ENCODE measurements around the gene TTC23.
"Not testable (repeated sequence)": the region's sequence is repeated elsewhere in the genome, so short reads cannot be mapped to it uniquely, and the experiment has no call there.

Gene TTC23

DNA sequence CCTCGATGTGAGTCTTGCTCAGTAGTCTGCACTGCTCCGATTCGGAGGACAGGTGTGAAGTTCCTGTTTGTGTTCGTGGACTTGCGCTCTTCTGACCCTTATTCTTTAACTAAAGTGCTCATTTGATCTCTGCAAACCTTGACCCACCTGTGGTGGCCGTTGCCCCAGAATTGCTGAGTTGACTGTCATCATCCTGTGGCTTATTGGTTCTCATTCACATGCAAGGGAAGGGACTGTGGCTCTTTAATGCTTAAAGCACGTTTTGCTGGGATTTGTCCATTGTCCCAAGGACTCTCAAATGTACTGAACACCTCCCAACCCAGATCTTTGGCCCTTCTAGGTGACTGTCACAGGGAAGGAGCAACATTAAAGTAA lies 131.1 kb downstream of the TTC23 start:
- no peak for DNase-seq

DNA sequence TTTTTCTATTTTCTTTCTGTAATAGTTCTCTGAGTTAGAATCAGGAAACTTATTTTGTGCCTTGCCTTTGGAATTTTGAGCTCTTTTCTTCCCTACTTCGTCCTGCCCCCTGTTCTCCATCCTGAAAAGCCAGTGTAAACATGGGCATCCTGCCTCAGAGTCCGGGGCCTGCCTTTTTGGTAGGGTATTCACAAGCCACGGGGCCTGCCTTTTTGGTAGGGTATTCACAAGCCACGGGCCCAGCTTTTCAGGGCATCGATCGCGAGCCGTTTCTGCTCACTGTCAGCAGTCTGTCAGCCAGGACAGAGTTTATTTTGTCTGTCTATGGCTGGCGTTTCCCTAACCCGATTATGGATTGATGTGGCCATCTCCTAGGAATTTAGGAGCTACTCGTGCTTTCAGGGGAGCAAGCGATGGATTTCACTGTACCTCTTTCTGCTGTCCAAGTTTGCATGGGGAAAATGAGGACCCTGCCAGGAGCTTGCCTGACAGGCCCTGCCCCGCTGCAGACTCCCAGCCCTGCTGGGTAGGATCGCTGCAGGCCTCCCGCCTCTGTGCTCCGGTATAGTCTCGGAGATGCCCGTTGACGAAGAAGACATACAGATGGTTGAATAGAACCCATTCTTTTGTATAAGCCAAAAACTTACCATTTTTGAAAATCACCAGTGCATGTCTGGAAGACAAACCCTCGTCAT lies 131.7 kb downstream of the TTC23 start:
- no peak for DNase-seq

DNA sequence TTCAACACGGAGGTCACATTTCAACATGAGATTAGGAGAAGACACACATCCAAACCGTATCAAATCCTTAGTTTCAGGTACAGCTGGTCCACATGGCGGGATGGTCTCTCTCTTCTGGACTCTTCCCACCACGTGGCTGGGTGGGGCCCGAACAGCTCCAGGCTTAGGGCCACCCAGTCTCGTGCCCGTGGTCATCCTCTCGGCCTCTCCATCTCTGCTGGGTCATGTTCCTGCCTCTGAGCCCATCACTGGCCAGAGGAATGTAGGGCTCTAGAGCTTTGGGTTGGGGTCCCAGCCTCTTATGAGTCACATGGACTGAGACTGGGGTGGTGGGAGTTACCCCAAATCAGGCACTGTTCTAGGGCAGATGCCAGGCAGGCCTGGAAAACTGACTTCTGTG lies 132.3 kb downstream of the TTC23 start:
- no peak for DNase-seq

DNA sequence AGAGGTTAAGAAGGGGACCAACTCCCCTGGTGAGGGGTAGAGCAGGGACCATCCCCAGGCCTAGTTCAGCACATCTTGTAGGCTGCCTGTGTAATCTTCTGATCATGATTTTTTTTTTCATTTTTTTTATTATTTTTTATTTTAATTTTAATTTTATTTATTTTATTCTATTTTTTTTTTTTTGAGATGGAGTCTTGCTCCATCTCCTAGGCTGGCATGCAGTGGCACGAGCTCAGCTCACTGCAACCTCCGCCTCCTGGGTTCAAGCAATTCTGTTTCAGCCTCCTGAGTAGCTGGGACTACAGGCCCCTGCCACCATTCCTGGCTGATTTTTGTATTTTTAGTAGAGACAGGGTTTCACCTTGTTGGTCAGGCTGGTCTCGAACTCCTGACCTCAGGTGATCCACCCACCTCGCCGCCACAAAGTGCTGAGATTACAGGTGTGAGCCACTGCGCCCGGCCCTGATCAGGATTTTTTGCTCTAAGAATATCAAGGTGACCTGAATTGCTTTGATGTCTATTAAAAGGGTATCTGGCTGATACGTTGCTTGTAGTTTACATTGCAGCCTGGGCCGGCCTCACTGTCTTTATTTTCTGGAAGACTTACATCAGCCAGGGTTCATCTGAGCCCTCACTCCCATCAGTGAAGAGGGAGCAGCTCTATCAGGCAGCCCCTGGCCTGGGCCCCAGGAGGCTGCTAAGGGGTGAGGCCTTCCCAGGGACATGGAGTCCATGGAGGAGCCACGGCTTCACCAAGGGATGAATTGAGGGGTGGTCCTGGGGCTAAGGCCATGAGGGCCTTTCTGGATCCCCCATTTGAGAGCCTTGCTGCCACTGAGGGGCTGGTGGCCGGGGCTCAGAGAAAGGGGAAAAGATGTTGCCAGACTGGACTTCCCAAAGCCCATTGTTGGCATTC lies 133.8 kb downstream of the TTC23 start:
- no peak for DNase-seq

DNA sequence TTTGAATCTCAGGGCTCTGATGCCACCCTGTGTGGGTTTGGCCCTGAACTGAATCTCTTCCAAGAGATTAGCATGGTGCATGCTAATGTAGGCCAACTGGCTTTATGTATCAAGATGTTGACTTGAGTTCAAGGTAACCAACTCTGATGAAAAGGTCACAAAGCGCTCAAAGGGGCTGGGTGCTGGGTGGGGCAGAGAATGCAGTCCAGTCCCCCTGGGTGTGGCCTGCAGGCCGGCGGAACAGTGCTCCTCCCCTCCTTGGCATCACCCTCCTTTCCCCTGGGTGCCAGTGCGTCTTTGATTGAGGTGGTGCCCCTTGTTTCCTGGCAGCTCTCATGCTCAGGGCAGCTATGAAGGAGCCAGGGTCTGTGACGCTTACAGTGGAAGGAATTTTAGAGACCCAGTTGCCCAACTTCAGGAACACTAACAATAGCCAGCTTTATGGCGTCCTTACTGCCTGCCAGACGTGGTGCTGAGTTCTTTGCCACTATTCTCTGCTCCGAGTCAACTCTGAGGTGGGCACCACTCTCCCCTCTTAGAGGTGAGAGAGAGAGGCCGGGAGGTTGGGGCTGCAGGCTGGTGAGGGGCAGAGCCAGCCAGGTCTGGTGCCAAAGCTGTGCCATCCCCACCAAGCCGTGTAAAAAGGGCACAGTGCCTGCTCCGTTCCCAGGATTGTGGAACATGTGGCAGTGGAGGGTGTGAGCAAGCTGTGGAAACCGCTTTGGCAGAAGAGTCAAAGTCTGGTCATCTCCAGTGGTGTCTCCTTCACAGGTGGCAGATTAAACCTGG lies 134.7 kb downstream of the TTC23 start:
- DNase-seq = no peak

DNA sequence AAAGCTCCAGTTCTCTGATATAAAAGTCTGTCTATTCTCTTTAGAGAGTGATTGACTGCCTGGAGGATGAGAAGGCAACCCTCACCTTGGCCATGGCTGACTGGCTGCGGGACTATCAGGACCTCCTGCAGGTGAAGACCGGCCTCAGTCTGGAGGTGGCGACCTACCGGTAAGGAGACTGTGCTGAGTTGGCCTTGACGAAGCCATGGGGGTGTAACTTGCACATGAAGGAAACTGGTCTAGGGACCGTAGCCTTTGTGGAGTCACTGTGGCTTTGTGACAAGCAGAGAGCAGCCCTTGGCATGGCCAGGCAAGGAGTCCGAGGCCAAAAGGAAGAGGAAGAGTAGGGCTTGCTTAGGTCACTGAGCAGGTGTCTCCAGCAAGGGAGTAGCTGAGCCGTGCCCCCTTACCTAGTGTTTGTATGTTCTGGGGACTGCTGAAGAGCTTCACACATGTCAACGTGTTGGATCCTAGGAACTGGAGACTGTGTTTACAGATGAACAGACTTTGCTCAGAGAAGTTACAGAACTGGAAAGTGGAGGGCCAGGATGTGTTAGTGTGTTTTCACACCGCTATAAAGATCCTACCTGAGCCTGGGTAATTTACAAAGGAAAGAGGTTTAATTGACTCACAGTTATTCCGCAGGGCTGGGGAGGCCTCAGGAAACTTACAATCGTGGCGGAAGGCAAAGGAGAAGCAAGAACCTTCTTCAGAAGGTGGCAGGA lies 135.7 kb downstream of the TTC23 start:
- no peak for DNase-seq

DNA sequence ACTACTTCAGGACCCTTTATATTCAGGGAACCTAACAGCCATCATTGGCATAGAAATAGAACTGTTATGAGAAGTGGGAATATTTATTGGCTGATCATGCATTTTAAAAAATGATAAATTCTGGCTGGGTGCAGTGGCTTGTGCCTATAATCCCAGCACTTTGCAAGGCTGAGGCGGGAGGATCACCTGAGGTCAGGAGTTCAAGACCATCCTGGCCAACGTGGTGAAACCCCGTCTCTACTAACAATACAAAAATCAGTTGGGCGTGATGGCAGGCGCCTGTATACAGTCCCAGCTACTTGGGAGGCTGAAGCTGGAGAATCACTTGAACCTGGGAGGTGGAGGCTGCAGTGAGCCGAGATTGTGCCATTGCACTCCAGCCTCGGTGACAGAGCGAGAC lies 137.7 kb downstream of the TTC23 start:
- not testable (repeated sequence) for DNase-seq

DNA sequence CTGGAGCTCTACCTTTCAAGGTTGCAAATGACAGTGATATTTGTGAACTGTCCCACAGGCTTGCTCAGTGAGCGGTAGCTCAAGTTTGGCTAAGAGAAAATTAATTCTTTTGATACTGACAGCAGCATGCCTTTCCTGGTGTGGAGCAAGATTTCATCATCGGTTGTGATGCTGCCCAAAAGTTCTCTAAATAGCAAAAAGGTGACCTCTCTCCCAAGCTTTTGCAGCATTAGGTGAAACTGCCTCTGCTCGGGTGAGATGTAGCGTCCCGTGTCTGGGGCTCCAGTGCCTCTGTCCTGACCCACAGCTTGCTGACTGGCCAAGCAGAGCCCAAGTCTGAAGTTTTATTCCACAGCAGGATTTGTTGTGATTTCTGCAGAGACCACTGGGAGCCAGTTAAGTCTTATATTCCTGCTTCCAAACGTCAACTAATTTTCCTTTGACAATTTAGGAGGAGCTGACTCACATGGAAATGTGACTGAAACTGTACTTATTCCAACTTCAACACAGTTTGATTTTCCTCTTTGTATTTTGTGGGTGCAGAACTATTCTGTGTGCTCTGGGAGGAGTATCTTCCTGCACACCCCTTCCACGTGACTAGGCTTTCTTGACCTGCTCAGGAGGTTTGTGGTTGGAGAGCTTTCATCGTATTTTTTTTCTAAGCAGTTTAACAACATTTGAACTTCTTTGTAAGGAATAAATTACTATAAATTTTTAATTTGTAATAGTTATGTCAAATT lies 138.6 kb downstream of the TTC23 start:
- DNase-seq = no peak

DNA sequence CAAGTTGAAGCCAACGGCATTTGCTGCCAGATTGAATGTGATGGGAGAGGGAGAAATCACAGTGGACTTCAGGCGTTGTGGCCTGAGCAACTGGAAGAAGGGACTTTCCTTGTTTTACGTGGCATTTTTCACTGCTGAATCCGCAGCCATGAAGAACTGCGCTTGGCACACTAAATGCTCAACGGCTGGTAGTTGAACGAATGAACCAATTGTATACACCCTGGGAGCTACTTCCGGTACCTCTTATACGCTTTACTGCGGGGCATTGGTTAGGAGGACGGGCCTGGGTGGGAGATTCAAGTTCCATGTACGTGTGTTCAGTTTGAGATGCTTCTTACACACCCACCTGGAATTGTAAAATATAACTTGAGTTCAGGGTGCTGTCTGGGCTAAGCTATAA lies 139.3 kb downstream of the TTC23 start:
- no peak for DNase-seq

DNA sequence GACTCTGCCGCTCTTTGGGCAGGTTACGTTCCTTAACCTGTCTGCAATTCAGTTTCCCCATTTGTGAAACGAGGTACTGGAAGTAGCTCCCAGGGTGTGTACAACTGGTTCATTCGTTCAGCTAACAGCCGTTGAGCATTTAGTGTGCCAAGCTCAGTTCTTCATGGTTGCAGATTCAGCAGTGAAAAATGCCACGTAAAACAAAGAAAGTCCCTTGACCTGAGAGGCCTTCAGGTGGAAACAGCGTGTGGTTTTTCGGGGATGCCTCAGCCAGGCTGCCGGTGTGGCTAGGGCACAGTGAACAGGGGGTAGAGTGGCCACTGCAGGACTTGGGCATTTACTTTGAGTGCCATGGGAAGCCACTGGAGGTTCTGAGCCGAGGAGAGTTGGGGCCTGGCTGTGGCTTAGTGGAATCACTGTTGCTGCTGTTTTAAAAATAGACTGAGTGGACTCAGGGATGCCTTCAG lies 139.8 kb downstream of the TTC23 start:
- DNase-seq = no peak

DNA sequence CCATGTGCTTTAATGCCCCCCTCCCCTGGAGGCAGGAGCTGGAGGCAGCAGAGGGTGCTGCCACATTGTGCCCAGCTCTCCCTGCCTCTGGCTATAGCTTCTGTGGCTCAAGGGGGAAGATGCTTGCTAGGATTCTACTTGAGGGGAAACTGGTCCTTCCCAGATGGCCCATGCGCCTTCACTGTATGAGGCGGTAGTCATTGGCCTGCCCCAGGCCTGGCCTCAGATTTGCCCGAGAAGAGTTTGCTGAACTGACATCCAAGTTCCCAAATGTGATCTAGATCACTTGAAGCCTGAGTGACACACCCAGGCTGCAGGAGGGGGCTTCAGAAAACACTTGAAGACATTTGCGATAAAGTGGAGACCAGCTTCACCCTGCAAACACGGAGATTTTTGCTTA lies 140.4 kb downstream of the TTC23 start:
- DNase-seq = no peak

DNA sequence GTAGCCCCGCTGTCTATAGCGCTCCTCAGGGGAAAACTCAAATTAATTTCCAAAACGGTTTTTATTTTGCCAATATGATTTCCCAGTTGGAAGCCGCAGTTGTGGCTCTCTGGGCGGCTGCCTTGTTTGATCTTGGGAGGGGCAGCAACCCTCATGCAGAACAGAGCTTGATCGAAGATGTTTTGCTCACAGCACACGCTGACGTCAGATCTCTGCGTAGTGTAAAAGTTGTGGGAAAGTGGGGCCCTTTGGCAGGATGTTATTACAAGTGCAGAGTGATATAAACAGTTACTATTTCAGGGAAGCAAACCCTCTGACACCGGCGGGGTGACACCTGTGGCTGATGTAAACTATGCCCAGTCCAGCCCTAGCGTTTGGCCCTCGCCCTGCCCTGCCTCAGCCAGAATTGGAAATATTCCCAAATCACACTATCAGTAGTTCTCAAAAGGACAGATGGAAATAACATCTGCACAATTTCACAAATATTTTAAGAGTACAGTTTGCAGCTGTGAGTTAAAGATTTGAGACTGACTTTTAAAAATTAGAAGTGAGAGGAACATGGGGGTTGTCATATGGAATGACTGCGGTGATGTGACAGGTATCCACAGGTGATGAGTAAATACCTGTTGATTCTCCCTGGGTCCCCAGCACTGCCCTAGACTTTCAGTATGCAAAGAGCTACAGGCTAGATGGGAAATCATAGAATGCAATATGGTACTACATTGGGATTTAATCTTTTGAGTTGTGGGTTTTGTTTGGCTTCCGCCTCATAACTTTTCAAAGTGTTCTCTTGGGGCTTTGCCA lies 142.8 kb downstream of the TTC23 start:
- peak; percentile 22 for DNase-seq

DNA sequence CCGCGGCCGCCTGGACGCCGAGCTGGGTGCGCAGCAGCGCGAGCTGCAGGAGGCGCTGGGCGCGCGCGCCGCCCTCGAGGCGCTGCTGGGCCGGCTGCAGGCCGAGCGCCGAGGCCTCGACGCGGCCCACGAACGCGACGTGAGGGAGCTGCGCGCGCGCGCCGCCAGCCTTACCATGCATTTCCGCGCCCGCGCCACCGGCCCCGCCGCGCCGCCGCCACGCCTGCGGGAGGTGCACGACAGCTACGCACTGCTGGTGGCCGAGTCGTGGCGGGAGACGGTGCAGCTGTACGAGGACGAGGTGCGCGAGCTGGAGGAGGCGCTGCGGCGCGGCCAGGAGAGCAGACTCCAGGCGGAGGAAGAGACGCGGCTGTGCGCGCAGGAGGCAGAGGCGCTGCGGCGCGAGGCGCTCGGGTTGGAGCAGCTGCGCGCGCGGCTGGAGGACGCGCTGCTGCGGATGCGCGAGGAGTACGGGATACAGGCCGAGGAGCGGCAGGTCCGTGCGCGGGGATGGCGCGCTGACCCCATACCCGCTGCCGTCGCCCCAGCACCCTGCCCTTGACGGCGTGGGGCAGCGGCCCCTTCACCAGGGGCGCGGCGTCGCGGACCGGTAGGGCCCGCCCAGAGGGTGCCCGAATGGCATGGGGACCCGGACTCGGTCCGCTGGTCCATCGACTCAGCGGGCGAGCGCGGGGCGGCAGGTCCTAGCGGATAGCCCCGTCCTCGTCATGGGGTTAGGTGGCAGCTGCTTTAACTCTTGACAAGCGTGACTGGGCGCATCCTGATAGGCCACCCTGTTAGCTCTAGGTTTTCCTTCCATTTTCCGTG lies 143.7 kb downstream of the TTC23 start:
- peak; percentile 22 for DNase-seq

DNA sequence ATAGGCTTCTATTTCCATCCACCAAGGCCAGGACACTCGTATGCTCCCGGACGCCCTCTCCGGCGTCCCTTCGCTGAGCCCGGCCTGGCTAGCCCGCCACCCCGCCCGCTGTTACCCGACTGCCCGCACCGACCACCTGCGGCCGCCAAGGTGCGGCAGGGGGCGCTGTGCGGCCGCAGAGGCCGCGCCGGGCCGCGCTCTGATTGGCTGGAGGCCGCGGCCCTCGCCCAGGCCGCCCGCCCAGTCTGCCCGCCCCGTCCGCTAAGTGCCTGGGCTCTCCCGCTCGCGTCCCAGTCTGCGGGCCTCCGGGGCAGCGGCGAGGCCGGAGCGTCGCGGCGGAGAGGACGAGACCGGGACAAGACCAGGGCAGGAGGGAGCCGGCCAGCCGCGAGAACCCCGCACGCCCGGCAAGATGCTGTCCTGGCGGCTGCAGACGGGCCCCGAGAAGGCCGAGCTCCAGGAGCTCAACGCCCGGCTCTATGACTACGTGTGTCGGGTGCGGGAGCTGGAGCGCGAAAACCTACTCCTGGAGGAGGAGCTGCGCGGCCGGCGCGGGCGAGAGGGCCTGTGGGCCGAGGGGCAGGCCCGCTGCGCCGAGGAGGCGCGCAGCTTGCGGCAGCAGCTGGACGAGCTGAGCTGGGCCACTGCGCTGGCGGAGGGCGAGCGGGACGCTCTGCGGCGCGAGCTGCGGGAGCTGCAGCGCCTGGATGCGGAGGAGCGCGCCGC lies 144.4 kb downstream of the TTC23 start, which contains the start of gene SYNM:
Gene SYNM (plus strand): TSS at position 293 of the 726 bp plus-strand sequence. CDS start 120 bp downstream, at position 413.
- no peak for DNase-seq

DNA sequence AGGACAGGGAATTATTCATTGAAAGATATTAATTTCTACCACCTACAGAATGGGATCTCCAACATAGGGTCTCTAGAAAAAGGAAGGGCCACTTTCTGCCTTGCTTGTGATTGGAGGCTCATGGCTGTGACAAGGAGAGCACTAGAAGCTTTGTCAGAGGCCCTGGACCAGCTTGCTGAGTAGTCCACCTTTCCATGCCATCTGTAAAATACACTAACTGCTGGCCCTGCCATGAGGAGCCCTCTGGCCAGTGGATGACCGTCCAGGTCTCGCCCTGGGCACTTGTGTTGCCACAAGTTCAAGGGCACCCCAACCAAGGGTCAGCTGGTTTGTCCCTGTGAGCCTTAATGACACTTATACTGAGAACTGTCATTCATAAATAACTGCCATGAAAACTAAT lies 146.1 kb downstream of the TTC23 start:
- DNase-seq = no peak

DNA sequence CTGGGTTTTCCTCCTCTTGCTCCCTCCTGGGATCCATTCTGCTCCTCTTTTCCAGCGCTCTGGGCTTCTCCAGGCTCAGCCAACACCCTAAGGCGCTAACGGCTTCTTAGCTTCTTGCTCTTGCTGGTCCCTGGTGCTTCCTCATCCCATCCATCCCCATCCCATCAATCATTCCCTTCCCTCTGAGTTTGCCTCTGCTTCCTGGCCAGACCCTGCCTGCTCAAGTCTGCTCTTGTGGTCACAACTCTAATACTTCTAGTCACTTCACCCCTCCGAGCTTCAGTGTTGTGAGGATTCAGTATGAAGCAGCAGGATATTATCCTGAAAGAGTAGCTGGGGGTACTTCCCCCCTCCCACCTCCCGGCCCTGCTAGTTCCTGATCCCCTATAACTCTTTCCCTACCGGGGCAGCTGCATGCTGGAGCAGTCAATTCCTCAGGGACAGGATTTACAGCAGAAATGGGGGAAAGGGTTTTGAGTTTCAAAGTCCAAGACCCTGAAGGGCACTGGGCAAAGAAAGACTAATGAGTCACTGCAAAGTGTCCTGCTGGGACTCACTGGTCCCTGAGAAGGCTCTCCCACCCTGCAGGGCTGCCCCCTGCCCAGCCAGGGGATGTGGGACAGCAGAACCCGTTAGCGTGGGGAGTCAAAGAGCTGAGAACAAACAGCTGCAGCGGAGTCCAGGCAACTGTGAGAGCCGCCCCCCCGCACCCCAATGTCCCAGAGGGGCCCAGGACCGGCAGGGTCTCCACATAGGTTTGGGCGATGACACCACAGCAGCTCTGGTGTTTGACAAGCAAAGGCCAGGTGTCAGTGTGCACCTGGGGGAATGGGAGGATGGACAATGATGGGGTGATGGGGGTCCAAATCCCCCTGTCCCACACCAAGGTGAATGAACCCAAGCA lies 146.8 kb downstream of the TTC23 start:
- DNase-seq = no peak

DNA sequence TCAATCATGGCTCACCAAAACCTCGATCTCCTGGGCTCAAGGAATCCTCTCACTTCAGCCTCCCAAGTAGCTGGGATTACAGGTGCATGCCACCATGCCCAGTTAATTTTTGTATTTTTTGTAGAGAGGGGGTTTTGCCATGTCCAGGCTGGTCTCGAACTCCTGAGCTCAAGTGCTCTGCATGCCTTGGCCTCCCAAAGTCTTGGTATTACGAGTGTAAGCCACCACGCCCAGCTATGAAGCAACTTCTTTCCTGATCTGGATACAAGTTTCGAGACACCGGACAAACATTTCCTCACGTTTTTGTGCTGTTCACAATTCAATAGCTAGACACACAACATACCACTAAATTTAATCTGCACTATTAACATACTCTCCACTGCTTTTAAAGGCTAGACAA lies 147.9 kb downstream of the TTC23 start:
- DNase-seq = no peak

Data from CD4-positive, alpha-beta T cell treated with Interleukin-4 for 4 hours (primary cell).